Left hindlimb (tissue), 1 donor: ENCODE results near the gene KLHL18.
A peak's percentile ranks its signal among the peaks of the same experiment; 100 is the strongest.
"Not testable (repeated sequence)": the region's sequence is repeated elsewhere in the genome, so short reads cannot be mapped to it uniquely, and the experiment has no call there.

ENCODE experiments used
- DNase-seq: peaks from one replicate; pipeline ENCODE4 v3.0.0-alpha.2; 2018

Gene KLHL18

GRCh38 chr3:47282424-47283192 lies at the start of gene KLHL18, which contains the start of gene KIF9:
Gene KLHL18 (plus strand): TSS chr3:47282944. CDS start chr3:47282966, 22 bp downstream.
Gene KIF9 (minus strand): TSS chr3:47282799. CDS start chr3:47277374, 5,425 bp downstream.
- peak; percentile 95 for DNase-seq

GRCh38 chr3:47238017-47238416 lies 44.7 kb upstream of the KLHL18 start:
- DNase-seq = no peak

GRCh38 chr3:47239929-47240328 lies 42.8 kb upstream of the KLHL18 start:
- DNase-seq = no peak

- no peak for DNase-seq
These were observed 39.2 kb upstream of the KLHL18 start for GRCh38 chr3:47243419-47244147.

- no peak for DNase-seq
These were observed 38.1 kb upstream of the KLHL18 start for GRCh38 chr3:47244531-47245100.

- DNase-seq = no peak
These were observed 37.5 kb upstream of the KLHL18 start for GRCh38 chr3:47245271-47245670.

- no peak for DNase-seq
These were observed 35.3 kb upstream of the KLHL18 start for GRCh38 chr3:47247131-47248064.

GRCh38 chr3:47250309-47251060 lies 32.3 kb upstream of the KLHL18 start:
- no peak for DNase-seq

GRCh38 chr3:47251085-47251484 lies 31.7 kb upstream of the KLHL18 start:
- DNase-seq = not testable (repeated sequence)

- no peak for DNase-seq
These were observed 31.1 kb upstream of the KLHL18 start for GRCh38 chr3:47251689-47252088.

- DNase-seq = not testable (repeated sequence)
These were observed 26.4 kb upstream of the KLHL18 start for GRCh38 chr3:47256331-47256730.

GRCh38 chr3:47259114-47259513 lies 23.6 kb upstream of the KLHL18 start:
- DNase-seq = no peak

- DNase-seq = no peak
These were observed 22.1 kb upstream of the KLHL18 start for GRCh38 chr3:47260605-47261004.

GRCh38 chr3:47261301-47261700 lies 21.4 kb upstream of the KLHL18 start:
- no peak for DNase-seq

- DNase-seq = no peak
These were observed 17.7 kb upstream of the KLHL18 start for GRCh38 chr3:47265008-47265407.

GRCh38 chr3:47265725-47266428 lies 16.9 kb upstream of the KLHL18 start:
- DNase-seq = no peak

GRCh38 chr3:47266709-47267489 lies 15.8 kb upstream of the KLHL18 start:
- DNase-seq = peak; percentile 75

GRCh38 chr3:47267490-47267824 lies 15.3 kb upstream of the KLHL18 start:
- no peak for DNase-seq

- DNase-seq = no peak
These were observed 12.2 kb upstream of the KLHL18 start for GRCh38 chr3:47270526-47270925.

GRCh38 chr3:47273564-47273963 lies 9.2 kb upstream of the KLHL18 start:
- DNase-seq = no peak
